Measurements from ENCODE around the gene INKA1. TPM values are rescaled to one million over a fixed set of nuclear protein-coding genes. Genes with fewer than 3 reads are reported as not detected.

Gene INKA1
- total RNA-seq = under 1 TPM in 2 of 3 donors, not detected in 1; 0.52 to 0.83 TPM
- 4.1 TPM for total RNA-seq (2013)

DNA sequence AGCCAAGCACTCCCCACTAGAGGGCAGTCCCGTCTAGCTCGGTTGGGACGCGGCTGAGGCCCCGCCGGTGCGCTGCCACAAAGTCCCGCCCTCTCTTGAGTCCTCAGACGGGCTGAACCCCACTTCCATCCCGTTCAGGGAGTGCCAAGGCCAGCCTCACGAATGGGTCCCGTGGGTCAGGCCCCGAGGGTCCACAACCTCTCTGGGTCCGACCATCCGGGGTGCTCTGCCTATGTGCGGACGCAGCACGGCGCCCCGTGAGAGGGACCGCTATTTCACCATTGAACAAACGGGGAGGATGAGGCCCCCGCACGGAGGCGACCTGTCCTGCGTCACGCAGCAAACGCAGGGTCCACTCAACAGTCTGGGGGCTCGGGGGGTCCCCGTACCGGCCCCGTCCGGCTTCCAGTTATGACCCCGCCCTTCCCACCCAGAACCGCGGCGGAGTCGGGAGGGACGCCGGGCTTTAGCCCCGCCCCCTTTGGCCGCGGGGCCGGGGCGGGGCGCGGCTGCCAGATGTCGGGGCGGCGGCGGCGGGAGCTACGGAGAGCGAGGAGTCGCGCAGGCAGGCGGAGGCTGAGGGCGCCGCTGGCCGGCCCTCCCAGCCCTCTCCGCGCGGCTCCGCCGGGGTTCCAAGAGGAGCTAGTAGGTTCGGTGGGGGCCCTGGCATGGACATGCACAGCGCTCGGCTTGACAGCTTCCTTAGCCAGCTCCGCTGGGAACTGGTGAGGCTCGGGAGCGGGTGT, at the start of gene INKA1:
INKA1 (plus strand) TSS at position 543 of the 746 bp plus-strand sequence; CDS start at position 675, 132 bp downstream.
- Mint-ChIP-seq H3K4me1 (peaks cover 13 to 31% of the 10 kb centered on the region in 2 donors), H3K27ac (peak within 1 kb of the TSS; percentile 78 to 84), H3K27me3 (ENCODE audit: low read depth in 2 of 2) (peaks cover 12 to 14% of the 10 kb centered on the region in 2 donors), H3K4me3 (peak within 1 kb of the TSS; percentile 91), H3K36me3 (no peaks in the 10 kb centered on the region), H3K9me3 (no peaks in the 10 kb centered on the region)
- no peaks in the 10 kb centered on the region for H3K9me3 ChIP-seq (ENCODE audit: control insufficient read depth, insufficient read depth, low read length)
- intact Hi-C loops (cut with micrococcal nuclease) = loop anchor here (1.0 to 5.0 kb wide), 5 partner anchors 10 to 289 kb away; partner anchors contain the start of genes IP6K1 and UBA7
- no peaks in the 10 kb centered on the region for H3K27me3 ChIP-seq (ENCODE audit: control insufficient read depth, insufficient read depth, low read length)
- H3K4me3 ChIP-seq (ENCODE audit: low read length) = peak within 1 kb of the TSS; percentile 93
- peaks cover 2% of the 10 kb centered on the region for H3K36me3 ChIP-seq (ENCODE audit: control insufficient read depth, insufficient read depth, low read length)
- under 1% methylated on average over 71 of the region's 71 CpGs for WGBS (ENCODE audit: insufficient coverage)
- peaks cover 53% of the 10 kb centered on the region for H3K4me1 ChIP-seq (ENCODE audit: control insufficient read depth, insufficient read depth, low read length)
- peak; percentile 82 for TF ChIP-seq CTCF (IDR thresholded peaks at IDR 0.05)
- ATAC-seq = peak; percentile 89 to 95 (median 90)
- H3K27ac ChIP-seq (ENCODE audit: low read length) = peak within 1 kb of the TSS; percentile 85
- peak; percentile 83 to 95 for DNase-seq

GRCh38 chr3:49754536-49754935, 48.5 kb upstream of the INKA1 start:
- Histone ChIP-seq H3K27ac (ENCODE audit: low read length) (no peak overlapping the region), H3K27me3 (ENCODE audit: control insufficient read depth, insufficient read depth, low read length) (no peaks in the 10 kb centered on the region), H3K9me3 (ENCODE audit: control insufficient read depth, insufficient read depth, low read length) (no peaks in the 10 kb centered on the region), H3K4me1 (ENCODE audit: control insufficient read depth, insufficient read depth, low read length) (no peaks in the 10 kb centered on the region), H3K36me3 (ENCODE audit: control insufficient read depth, insufficient read depth, low read length) (peaks cover 2% of the 10 kb centered on the region), H3K4me3 (ENCODE audit: low read length) (no peak overlapping the region)
- peaks cover 36 to 43% of the 10 kb centered on the region in 2 donors for H3K4me1 Mint-ChIP-seq
- ATAC-seq (no peak), DNase-seq (no peak)
- H3K9me3 Mint-ChIP-seq = no peaks in the 10 kb centered on the region
- intact Hi-C loops (cut with micrococcal nuclease) = no loop called here
- H3K4me3 Mint-ChIP-seq = no peak overlapping the region
- H3K36me3 Mint-ChIP-seq = no peaks in the 10 kb centered on the region
- H3K27ac Mint-ChIP-seq = peak overlapping the region in 1 of 2 donors; percentile 1
- 100% methylated on average over 1 of the region's 1 CpG for WGBS (ENCODE audit: insufficient coverage)
- TF ChIP-seq CTCF (IDR thresholded peaks at IDR 0.05) = no peak
- no peaks in the 10 kb centered on the region for H3K27me3 Mint-ChIP-seq (ENCODE audit: low read depth in 2 of 2)

GRCh38 chr3:49756036-49756435, 47.0 kb upstream of the INKA1 start:
- Histone ChIP-seq H3K4me1 (ENCODE audit: control insufficient read depth, insufficient read depth, low read length) (no peaks in the 10 kb centered on the region), H3K27ac (ENCODE audit: low read length) (no peak overlapping the region), H3K27me3 (ENCODE audit: control insufficient read depth, insufficient read depth, low read length) (no peaks in the 10 kb centered on the region), H3K36me3 (ENCODE audit: control insufficient read depth, insufficient read depth, low read length) (no peaks in the 10 kb centered on the region), H3K9me3 (ENCODE audit: control insufficient read depth, insufficient read depth, low read length) (no peaks in the 10 kb centered on the region), H3K4me3 (ENCODE audit: low read length) (no peak overlapping the region)
- Mint-ChIP-seq H3K27ac (peak overlapping the region; percentile 13 to 46), H3K9me3 (no peaks in the 10 kb centered on the region), H3K4me1 (peaks cover 41 to 45% of the 10 kb centered on the region in 2 donors), H3K36me3 (no peaks in the 10 kb centered on the region), H3K27me3 (ENCODE audit: low read depth in 2 of 2) (no peaks in the 10 kb centered on the region), H3K4me3 (no peak overlapping the region)
- intact Hi-C loops (cut with micrococcal nuclease) = no loop called here
- WGBS (ENCODE audit: insufficient coverage) = 100% methylated on average over 1 of the region's 1 CpG
- DNase-seq = no peak
- TF ChIP-seq CTCF (IDR thresholded peaks at IDR 0.05) = no peak
- ATAC-seq = no peak
